ENCODE measurements around the gene AVP. TPM values are rescaled to one million over a fixed set of nuclear protein-coding genes. Genes with fewer than 3 reads are reported as not detected.

AVP gene
- total and polyA plus RNA-seq, 4 donors = 2.5 TPM; not detected in 3

DNA sequence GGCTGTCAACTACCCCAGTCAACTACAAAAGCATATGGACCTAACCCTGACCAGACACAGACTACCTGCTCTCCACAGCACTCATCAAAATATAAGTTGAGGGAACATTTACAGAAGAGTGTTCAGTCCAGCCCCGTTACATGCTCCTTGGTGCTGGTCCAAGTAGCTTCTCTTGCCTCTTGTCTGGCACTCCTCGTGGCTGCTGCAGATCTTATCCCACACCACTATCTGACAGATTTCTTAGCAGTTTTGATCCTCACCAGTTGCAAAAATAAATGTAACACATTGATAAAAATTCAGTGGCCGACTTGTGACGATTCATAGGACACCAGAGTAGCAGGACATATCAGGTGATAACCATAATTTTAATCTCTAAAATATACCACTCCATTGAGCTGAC, 44.6 kb upstream of the AVP start:
- TF ChIP-seq NR2F2 (IDR thresholded peaks at IDR 0.05) (no peak), CTCF (IDR thresholded peaks at IDR 0.05; ENCODE audit: low read depth, low read length, missing input control) (no peak), ZBTB33 (IDR thresholded peaks at IDR 0.05) (no peak), EGR1 (IDR thresholded peaks at IDR 0.05; ENCODE audit: low read depth in 2 of 2) (no peak), ATF3 (IDR thresholded peaks at IDR 0.05) (no peak), HNF4G (IDR thresholded peaks at IDR 0.05) (no peak), FOXA1 (IDR thresholded peaks at IDR 0.05) (no peak), FOXA2 (IDR thresholded peaks at IDR 0.05) (no peak), HNF4A (conservative IDR thresholded peaks at IDR 0.05) (no peak)
- TF ChIP-seq, protein P1, sequence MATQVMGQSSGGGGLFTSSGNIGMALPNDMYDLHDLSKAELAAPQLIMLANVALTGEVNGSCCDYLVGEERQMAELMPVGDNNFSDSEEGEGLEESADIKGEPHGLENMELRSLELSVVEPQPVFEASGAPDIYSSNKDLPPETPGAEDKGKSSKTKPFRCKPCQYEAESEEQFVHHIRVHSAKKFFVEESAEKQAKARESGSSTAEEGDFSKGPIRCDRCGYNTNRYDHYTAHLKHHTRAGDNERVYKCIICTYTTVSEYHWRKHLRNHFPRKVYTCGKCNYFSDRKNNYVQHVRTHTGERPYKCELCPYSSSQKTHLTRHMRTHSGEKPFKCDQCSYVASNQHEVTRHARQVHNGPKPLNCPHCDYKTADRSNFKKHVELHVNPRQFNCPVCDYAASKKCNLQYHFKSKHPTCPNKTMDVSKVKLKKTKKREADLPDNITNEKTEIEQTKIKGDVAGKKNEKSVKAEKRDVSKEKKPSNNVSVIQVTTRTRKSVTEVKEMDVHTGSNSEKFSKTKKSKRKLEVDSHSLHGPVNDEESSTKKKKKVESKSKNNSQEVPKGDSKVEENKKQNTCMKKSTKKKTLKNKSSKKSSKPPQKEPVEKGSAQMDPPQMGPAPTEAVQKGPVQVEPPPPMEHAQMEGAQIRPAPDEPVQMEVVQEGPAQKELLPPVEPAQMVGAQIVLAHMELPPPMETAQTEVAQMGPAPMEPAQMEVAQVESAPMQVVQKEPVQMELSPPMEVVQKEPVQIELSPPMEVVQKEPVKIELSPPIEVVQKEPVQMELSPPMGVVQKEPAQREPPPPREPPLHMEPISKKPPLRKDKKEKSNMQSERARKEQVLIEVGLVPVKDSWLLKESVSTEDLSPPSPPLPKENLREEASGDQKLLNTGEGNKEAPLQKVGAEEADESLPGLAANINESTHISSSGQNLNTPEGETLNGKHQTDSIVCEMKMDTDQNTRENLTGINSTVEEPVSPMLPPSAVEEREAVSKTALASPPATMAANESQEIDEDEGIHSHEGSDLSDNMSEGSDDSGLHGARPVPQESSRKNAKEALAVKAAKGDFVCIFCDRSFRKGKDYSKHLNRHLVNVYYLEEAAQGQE (IDR thresholded peaks at IDR 0.05) = no peak
- H3K4me1 ChIP-seq (ENCODE audit: control insufficient read depth in 4 of 4, insufficient read depth in 4 of 4, low read length in 3 of 4) = no peaks in the 10 kb centered on the region
- H3K27me3 ChIP-seq (ENCODE audit: control insufficient read depth in 4 of 4, insufficient read depth in 4 of 4, low read length in 3 of 4) = no peaks in the 10 kb centered on the region
- H3K9me3 ChIP-seq (ENCODE audit: control insufficient read depth in 4 of 4, low read length in 3 of 4) = no peaks in the 10 kb centered on the region
- 87% methylated on average over 4 of the region's 4 CpGs for WGBS
- no peak overlapping the region for H3K27ac ChIP-seq (ENCODE audit: low read depth in 1 of 2, low read length in 2 of 2)
- no peak overlapping the region for H3K4me3 ChIP-seq (ENCODE audit: low read depth in 1 of 3, low read length in 3 of 3)
- H3K36me3 ChIP-seq (ENCODE audit: control insufficient read depth in 4 of 4, insufficient read depth in 3 of 4, low read depth in 1 of 4, low read length in 3 of 4) = peaks cover 0 to 6% (median 0%) of the 10 kb centered on the region in 4 donors
- DNase-seq (ENCODE audit: low spot score) = no peak
- no peak overlapping the region for H3K9ac ChIP-seq (ENCODE audit: low read depth in 1 of 2, low read length in 2 of 2)

DNA sequence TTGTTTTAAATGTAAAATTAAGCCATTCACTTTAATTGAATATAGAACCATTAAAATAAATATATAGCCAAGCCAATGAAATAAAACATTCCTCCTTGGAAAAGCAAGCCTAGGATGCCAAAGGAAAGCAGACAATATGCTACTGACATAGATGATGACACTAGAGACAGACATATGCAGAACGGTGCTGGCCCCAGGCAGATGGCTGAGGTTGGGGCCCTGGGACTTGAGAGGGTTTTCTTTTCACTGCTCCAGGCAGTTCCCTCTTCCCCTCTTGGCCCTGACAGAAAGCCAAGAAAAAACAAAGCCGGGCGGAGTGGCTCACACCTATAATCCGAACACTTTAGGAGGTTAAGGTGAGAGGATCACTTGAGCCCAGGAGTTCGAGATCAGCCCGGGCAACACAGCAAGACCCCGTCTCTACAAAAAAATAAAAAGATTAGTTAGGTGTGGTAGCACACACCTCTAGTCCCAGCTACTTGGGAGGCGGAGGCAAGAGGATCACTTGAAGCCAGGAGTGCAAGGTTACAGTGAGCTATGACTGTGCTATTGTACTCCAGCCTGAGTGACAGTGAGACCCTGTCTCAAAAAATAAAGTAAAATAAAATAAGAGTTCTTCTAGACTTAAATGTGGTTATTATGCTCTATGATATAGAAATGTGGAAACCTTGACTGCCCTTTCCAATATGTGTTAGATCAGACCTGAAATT, 43.9 kb upstream of the AVP start:
- no peak overlapping the region for H3K9ac ChIP-seq (ENCODE audit: low read depth in 1 of 2, low read length in 2 of 2)
- H3K36me3 ChIP-seq (ENCODE audit: control insufficient read depth in 4 of 4, insufficient read depth in 3 of 4, low read depth in 1 of 4, low read length in 3 of 4) = peaks cover 0 to 6% (median 0%) of the 10 kb centered on the region in 4 donors
- H3K9me3 ChIP-seq (ENCODE audit: control insufficient read depth in 4 of 4, low read length in 3 of 4) = no peaks in the 10 kb centered on the region
- H3K4me1 ChIP-seq (ENCODE audit: control insufficient read depth in 4 of 4, insufficient read depth in 4 of 4, low read length in 3 of 4) = no peaks in the 10 kb centered on the region
- TF ChIP-seq GABPA (IDR thresholded peaks at IDR 0.05 in 1 of 2, conservative IDR thresholded peaks at IDR 0.05 in 1 of 2) (no peak), ATF3 (IDR thresholded peaks at IDR 0.05) (no peak), MAX (IDR thresholded peaks at IDR 0.05) (no peak), SP1 (IDR thresholded peaks at IDR 0.05) (no peak)
- no peak overlapping the region for H3K4me3 ChIP-seq (ENCODE audit: low read depth in 1 of 3, low read length in 3 of 3)
- no peaks in the 10 kb centered on the region for H3K27me3 ChIP-seq (ENCODE audit: control insufficient read depth in 4 of 4, insufficient read depth in 4 of 4, low read length in 3 of 4)
- DNase-seq (ENCODE audit: low spot score) = no peak
- WGBS = 93% methylated on average over 8 of the region's 8 CpGs
- H3K27ac ChIP-seq (ENCODE audit: low read depth in 1 of 2, low read length in 2 of 2) = no peak overlapping the region
